Stimulated activated effector memory CD8-positive, alpha-beta T cell treated with anti-CD3 and anti-CD28 coated beads, Interleukin-12 subunit alpha, Interleukin-12 subunit beta, amount 100 ng/mL, for 72 hours (primary cell): ENCODE results near the gene TANGO6.
"Not testable (repeated sequence)": the region's sequence is repeated elsewhere in the genome, so short reads cannot be mapped to it uniquely, and the experiment has no call there.

Experiments used
- ATAC-seq: fragments of 150-1000 bp; cut with Tn5 transposase; 2 replicates; pipeline ENCODE4 v1.10.0; 2021
- DNase-seq, 2 donors: peaks; one replicate each; pipeline ENCODE4 v3.0.0; 2021 to 2022; ENCODE audit warnings: low spot score in 2 of 2
- H3K27ac Mint-ChIP-seq: one replicate; pipeline ENCODE4 v1.8.0; 2022; ENCODE audit warnings: mild to moderate bottlenecking, mixed read lengths
- H3K36me3 Mint-ChIP-seq: one replicate; pipeline ENCODE4 v1.8.0; 2022; ENCODE audit warnings: mild to moderate bottlenecking, mixed read lengths
- H3K4me1 Mint-ChIP-seq: one replicate; pipeline ENCODE4 v1.8.0; 2022; ENCODE audit warnings: mixed read lengths
- H3K4me3 Mint-ChIP-seq: one replicate; pipeline ENCODE4 v1.8.0; 2022; ENCODE audit warnings: mild to moderate bottlenecking, mixed read lengths
- H3K9me3 Mint-ChIP-seq: one replicate; pipeline ENCODE4 v1.8.0; 2022; ENCODE audit warnings: mixed read lengths

TANGO6 gene

DNA sequence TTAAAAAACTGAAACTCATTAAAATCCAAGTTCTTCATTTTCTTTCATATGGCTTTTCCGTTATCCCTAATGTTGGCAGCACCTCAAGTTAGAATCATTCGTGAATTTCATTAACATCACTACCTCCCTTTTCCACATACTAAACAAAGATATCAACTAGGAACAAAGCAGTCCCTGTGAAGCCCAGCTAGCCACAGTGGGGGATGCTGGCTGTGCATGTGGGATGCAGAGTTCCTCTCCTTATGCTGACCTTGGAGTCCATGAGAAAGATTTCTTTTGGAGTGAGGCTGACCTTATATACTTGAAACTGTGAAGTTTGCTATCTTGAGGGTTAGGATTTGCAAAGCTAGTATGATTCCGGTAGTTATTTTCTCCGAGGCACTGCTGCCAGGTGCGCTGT is 117.6 kb downstream of the TANGO6 start:
- no peaks in the 10 kb centered on the region for H3K9me3 Mint-ChIP-seq
- no peaks in the 10 kb centered on the region for H3K36me3 Mint-ChIP-seq
- H3K4me3 Mint-ChIP-seq: no peak overlapping the region
- no peak for ATAC-seq
- no peak for DNase-seq
- H3K27ac Mint-ChIP-seq: no peak overlapping the region
- H3K4me1 Mint-ChIP-seq: no peaks in the 10 kb centered on the region

DNA sequence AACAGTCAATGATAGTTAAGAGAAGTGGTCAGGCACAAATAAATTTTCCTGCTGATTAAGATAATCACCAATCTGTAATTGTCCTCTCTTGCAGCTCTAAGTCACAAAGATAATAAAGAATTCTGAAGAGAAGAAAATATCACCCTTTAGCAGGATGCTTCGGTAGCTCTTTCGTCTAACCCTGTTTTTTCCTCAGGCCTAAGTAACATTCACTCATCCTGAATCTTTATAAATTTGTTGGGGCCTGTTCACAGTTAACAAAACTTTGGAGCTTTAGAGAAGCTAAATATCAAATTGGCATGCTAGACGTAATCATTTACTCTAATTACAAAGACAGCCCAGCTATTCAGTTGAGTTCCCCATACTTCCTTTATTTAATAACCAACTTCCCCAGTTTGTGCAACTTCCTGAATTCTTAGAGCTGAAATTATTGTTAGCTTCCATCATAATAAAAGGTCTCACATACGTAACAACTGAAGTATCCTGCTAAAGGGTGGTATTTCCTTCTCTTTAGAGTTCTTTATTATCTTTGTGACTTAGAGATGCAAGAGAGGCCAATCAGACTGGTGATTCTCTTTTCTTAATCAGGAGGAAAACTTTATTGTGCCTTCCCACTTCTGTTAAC is 118.6 kb downstream of the TANGO6 start:
- H3K4me3 Mint-ChIP-seq: no peak overlapping the region
- no peak for ATAC-seq
- no peak for DNase-seq
- H3K4me1 Mint-ChIP-seq: no peaks in the 10 kb centered on the region
- no peak overlapping the region for H3K27ac Mint-ChIP-seq
- H3K36me3 Mint-ChIP-seq: no peaks in the 10 kb centered on the region
- no peaks in the 10 kb centered on the region for H3K9me3 Mint-ChIP-seq

DNA sequence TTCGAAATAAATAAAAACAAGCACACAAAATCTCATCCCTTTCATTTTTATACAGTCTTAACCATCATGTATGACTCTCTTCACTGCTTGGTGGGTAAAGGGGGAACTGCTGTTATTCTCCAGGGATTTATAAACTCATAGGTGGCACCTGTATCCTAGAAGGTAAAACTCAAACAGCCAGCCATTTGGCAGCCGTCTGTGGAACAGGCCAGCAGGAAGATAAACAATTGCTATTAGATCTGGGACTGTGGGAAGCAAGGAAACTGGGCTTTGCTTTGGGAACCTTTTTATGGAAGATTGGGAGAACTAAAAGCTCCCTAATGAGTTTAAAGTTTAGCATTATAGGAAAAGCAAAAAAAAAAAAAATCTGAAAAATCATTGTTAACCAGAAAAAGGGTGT is 126.0 kb downstream of the TANGO6 start:
- no peak for ATAC-seq
- DNase-seq: no peak
- Mint-ChIP-seq H3K4me1 (no peaks in the 10 kb centered on the region), H3K4me3 (no peak overlapping the region), H3K27ac (no peak overlapping the region), H3K9me3 (no peaks in the 10 kb centered on the region), H3K36me3 (peaks cover 4% of the 10 kb centered on the region)

DNA sequence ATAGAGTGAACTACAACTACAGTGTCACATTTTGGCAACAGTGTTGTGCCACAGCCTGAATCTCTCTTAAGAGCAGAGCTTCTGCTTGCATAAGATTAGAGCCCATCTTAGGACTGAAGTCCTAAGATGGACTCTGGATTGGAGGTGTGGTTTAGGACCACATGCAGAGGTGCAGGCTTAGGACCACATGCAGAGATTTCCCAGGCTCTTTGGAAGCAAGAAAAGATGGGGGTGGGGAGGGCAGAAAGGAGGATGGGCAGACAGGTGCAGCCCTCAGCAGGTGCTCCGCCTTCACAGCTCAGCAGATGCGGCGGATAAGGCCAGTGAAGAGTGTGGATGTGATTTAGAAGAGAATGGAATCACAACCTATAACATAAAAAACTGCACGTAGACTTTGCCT is 128.7 kb downstream of the TANGO6 start:
- no peaks in the 10 kb centered on the region for H3K9me3 Mint-ChIP-seq
- H3K4me1 Mint-ChIP-seq: no peaks in the 10 kb centered on the region
- ATAC-seq (no peak), DNase-seq (no peak)
- no peak overlapping the region for H3K27ac Mint-ChIP-seq
- peaks cover 24% of the 10 kb centered on the region for H3K36me3 Mint-ChIP-seq
- H3K4me3 Mint-ChIP-seq: no peak overlapping the region

DNA sequence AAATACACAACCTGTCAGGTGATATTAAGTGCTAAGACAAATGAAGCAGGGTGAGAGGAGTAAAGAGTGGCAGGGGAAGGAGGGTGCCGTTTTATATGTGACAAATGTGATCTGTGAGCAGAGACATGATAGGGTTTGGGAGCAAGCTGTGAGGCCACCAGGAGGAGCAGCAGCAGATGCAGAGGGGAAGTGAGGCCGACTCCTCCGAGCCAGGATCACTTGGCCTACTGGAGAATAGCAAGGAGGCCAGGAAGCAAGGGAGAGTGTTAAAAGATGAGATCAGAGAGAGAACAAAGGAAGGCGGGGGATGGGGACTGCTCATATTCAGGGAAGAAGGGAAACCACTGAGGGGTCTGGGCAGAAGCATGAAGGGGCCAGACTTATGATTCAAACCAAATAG is 129.4 kb downstream of the TANGO6 start:
- H3K4me3 Mint-ChIP-seq: no peak overlapping the region
- no peaks in the 10 kb centered on the region for H3K4me1 Mint-ChIP-seq
- H3K27ac Mint-ChIP-seq: no peak overlapping the region
- no peak for ATAC-seq
- DNase-seq: no peak
- peaks cover 31% of the 10 kb centered on the region for H3K36me3 Mint-ChIP-seq
- no peaks in the 10 kb centered on the region for H3K9me3 Mint-ChIP-seq

DNA sequence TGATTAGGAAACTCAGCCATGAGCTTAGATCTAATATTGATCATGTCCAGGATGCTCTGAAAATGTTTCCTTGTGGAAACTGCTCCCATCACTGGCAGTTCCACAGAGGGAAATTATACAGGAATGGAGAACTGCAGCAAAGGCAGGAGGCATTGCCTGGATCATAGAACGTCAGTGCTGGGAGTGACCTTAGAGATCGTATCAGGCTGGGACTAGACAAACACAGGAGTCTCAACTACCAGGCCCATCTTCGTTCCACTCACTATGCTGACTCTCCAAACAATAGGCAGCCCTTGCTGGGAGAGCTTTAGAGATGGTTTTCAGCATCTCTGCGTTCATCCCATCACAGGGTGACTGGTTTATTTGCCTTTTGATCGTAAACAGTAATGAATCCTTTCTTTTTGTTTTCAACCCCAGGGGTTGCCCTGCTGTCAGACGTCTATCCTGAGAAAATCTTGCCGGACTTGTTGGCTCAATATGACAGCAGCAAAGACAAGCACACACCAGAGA is 130.3 kb downstream of the TANGO6 start:
- no peak for ATAC-seq
- Mint-ChIP-seq H3K36me3 (peaks cover 40% of the 10 kb centered on the region), H3K4me3 (no peak overlapping the region), H3K4me1 (no peaks in the 10 kb centered on the region), H3K9me3 (no peaks in the 10 kb centered on the region), H3K27ac (no peak overlapping the region)
- no peak for DNase-seq

DNA sequence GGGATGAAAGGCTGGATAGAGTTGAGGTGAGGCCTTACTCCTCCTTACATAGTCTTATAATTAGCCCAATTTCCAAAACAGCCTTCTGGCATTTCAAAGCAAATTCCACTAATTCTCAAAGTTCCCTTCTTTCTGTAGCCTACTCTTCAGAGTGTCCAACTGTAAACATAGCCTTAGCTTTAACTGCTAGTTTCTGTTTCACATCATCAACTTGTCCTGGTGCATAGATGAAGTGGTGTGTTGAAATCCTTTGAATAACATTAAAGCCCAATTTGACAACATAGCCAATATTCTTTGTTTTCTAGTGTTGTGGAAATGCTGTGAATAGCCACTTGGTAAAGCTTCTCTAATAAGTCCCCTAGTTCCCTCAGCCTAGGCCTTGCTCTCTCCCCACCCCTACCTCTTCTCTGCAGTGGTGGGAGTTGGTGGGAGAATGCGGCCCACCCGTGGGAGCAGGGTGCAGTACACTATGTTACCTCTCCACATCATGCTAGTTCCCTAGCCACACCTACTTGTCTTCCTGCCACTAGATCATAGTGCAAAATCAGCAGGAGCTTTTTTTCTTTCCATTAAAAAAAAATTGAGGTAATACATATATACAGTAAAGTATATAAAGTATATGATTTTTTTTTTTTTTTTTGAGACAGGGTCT is 135.1 kb downstream of the TANGO6 start:
- peaks cover 84% of the 10 kb centered on the region for H3K36me3 Mint-ChIP-seq
- H3K4me1 Mint-ChIP-seq: no peaks in the 10 kb centered on the region
- H3K4me3 Mint-ChIP-seq: no peak overlapping the region
- DNase-seq (no peak), ATAC-seq (no peak)
- no peaks in the 10 kb centered on the region for H3K9me3 Mint-ChIP-seq
- H3K27ac Mint-ChIP-seq: peak overlapping the region; percentile 45

DNA sequence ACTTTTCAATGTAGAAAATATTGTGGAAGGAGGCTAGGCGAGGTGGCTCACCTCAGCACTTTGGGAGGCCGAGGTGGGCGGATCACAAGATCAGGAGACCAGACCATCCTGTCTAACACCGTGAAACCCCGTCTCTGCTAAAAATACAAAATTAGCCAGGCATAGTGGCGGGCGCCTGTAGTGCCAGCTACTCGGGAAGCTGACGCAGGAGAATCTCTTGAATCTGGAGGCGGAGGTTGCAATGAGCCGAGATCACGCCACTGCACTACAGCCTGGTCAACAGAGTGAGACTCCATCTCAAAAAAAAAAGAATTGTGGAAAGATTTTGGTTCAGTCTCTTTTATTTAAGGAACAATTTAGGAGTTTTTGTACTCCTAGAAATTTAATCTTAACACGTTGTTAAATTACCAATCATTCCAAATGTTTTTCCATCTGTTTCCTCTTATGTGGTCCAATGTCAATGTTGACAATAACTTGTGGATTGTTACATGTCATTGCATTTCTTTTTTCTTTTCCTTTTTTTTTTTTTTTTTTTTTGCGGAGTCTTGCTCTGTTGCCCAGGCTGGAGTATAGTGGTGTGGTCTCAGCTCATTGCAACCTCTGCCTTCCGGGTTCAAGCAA is 137.5 kb downstream of the TANGO6 start:
- Mint-ChIP-seq H3K9me3 (no peaks in the 10 kb centered on the region), H3K4me1 (no peaks in the 10 kb centered on the region), H3K4me3 (no peak overlapping the region), H3K36me3 (peaks cover 79% of the 10 kb centered on the region), H3K27ac (no peak overlapping the region)
- ATAC-seq (no peak), DNase-seq (no peak)

DNA sequence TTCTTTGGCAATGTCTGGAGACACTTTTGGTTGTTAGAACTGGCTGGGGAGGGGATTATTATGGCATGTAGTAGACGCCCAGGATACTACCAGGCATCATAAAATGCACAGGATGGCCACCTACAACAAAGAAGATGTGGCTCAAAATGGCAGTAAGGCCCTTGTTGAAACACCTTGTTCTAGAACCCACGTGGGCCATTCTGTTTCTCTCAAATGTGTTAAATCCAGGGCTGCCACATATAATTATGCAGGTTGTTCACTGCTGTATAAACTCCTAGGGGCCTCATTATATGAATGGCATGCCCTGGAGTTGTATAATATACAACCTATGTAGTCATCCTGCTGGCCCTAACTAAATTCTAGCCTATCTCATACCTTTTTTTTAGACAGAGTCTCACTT is 138.6 kb downstream of the TANGO6 start:
- Mint-ChIP-seq H3K27ac (no peak overlapping the region), H3K36me3 (peaks cover 70% of the 10 kb centered on the region), H3K4me1 (no peaks in the 10 kb centered on the region), H3K4me3 (no peak overlapping the region), H3K9me3 (no peaks in the 10 kb centered on the region)
- DNase-seq: no peak
- ATAC-seq: no peak

DNA sequence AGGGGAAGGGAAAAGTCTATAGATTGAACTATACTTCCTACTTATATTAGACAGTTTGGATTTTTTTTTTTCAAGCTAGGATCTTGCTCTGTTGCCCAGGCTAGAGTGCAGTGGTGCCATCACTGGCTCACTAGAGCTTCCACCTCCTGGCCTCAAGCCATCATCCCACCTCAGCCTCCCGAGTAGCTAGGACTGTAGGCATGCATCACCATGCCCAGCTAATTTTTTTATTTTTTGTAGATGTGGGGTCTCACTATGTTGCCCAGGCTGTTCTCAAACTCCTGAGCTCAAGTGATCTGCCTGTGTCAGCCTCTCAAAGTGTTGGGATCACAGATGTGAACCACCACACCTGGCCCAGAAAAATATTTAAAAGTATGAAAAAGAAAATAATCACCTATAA is 141.1 kb downstream of the TANGO6 start:
- H3K4me3 Mint-ChIP-seq: no peak overlapping the region
- no peak for DNase-seq
- peaks cover 51% of the 10 kb centered on the region for H3K36me3 Mint-ChIP-seq
- no peaks in the 10 kb centered on the region for H3K4me1 Mint-ChIP-seq
- no peak for ATAC-seq
- no peaks in the 10 kb centered on the region for H3K9me3 Mint-ChIP-seq
- no peak overlapping the region for H3K27ac Mint-ChIP-seq

DNA sequence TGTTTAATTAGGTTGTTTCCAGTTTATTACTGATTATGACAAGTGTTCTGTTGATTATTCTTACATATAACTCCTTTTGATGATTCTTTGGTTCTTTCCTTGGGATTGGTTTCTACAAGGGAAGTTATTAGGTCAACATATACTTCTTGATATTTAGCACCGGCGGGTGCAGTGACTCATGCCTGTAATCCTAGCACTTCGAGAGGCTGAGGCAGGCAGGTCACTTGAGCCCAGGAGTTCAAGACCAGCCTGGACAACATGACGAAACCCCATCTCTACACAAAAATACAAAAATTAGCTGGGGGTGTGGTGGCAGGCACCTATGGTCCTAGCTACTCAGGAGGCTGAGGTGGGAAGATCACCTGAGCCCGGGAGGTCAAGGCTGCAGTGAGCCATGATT is 141.9 kb downstream of the TANGO6 start:
- ATAC-seq (no peak), DNase-seq (no peak)
- Mint-ChIP-seq H3K4me1 (no peaks in the 10 kb centered on the region), H3K36me3 (peaks cover 49% of the 10 kb centered on the region), H3K27ac (no peak overlapping the region), H3K4me3 (no peak overlapping the region), H3K9me3 (no peaks in the 10 kb centered on the region)

DNA sequence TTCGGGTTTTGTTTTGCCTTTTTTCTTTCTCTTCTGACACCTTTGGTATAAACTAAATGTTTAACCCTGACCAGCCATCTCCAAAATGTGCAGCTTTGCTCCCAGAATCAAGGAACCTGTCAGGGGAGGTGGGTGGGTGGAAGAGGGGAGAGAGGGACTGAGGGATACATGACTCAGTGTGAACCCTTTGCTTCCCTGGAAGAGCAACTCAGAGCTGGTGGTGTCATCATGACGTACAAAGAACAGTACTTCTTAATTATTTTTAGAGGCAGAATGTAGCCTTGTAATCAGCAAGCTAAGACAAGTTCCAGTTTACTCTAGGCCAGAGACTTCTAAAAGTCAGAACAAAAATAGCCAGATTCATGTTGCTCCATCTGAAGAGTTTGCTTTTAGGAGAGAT is 142.5 kb downstream of the TANGO6 start:
- peaks cover 43% of the 10 kb centered on the region for H3K36me3 Mint-ChIP-seq
- no peak overlapping the region for H3K27ac Mint-ChIP-seq
- ATAC-seq (no peak), DNase-seq (no peak)
- no peaks in the 10 kb centered on the region for H3K4me1 Mint-ChIP-seq
- no peak overlapping the region for H3K4me3 Mint-ChIP-seq
- H3K9me3 Mint-ChIP-seq: no peaks in the 10 kb centered on the region

DNA sequence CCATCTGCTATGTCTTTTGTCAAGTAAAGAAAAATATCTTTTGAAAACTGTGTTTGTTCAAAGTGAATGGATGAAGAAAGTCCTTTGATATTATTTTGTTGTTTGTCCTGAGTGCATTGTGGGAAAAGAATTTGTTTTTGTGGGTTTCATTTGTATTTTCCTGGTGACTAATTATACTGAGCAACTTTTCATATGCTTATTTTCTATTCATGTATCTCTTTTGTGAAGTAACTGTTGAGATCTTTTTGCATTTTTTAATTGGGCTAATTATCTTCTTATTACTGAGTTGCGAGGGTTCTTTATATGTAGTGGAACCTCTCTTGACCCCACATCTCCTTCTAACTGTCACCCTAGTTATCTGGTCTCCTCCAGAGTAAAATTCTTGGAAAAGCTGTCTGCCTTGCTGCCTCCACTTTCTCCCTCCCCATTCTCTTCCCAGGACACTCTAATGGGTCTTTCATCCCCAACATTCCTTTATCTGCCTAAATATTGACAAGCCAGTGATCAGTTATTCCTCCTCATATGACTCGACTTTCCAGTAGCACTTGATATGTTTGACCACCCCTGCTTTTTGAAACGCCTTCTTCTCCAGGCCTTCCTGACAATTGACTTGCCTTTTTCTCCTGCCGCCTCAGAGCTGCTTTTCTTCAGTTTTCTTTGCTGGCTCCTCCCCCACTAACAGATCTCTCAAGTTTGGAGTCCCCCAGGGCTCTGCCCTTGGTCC is 144.6 kb downstream of the TANGO6 start:
- Mint-ChIP-seq H3K36me3 (peaks cover 22% of the 10 kb centered on the region), H3K4me3 (no peak overlapping the region), H3K4me1 (no peaks in the 10 kb centered on the region), H3K9me3 (no peaks in the 10 kb centered on the region), H3K27ac (no peak overlapping the region)
- ATAC-seq: no peak
- DNase-seq: no peak

DNA sequence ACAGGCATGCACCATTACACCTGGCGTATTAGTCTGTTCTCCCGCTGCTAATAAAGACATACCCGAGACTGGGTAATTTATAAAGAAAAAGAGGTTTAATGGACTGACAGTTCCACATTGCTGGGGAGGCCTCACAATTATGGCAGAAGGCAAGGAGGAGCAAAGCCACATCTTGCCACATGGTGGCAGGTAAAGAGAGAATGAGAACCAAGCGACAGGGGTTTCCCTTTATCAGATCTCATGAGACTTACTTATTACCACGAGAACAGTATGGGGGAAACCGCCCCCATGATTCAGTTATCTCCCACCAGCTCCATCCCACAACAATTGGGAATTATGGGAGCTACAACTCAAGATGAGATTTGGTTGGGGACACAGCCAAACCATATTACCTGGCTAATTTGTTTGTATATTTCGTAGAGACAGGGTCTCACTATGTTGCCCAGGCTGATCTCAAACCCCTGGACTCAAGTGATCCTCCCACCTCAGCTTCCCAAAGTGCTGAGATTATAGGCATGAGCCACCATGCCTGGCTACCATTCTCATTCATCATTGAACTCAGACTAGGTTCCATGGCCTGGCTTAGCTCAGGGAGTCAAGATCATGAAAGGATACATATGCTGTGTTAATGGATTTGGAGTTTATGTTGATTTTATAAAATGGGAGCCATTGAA is 147.0 kb downstream of the TANGO6 start:
- Mint-ChIP-seq H3K36me3 (peaks cover 11% of the 10 kb centered on the region), H3K27ac (peak overlapping the region; percentile 9)
- not testable (repeated sequence) for H3K4me1 Mint-ChIP-seq, H3K9me3 Mint-ChIP-seq, H3K4me3 Mint-ChIP-seq, DNase-seq, ATAC-seq

DNA sequence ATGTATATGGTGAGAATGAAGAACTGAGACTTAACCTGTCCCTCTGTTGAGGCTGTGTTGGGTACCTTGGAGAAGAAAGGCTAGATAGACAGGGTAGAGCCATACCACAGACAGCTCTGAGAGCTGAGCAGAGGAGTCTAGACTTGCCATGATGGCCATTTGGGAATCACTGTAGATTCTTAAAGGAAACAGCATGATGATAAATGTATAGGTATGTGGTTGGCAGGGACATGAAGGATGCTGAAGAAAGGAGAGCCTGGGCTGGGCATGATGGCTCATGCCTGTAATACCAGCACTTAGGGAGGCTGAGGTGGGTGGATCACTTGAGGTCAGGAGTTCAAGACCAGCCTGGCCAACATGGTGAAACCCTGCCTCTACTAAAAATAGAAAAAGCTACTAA is 147.7 kb downstream of the TANGO6 start:
- Mint-ChIP-seq H3K4me1 (no peaks in the 10 kb centered on the region), H3K27ac (peak overlapping the region; percentile 9), H3K4me3 (no peak overlapping the region), H3K36me3 (peaks cover 11% of the 10 kb centered on the region), H3K9me3 (no peaks in the 10 kb centered on the region)
- ATAC-seq (no peak), DNase-seq (no peak)
